GM23248 (cell line): ENCODE data around the gene GOLGA3.

ENCODE experiments used
- EZH2 ChIP-seq: fragments of 200-600 bp; sonication (generic); IDR thresholded peaks from 2 replicates; pipeline ENCODE4 v1.6.1; 2018; ENCODE audit warnings: antibody characterized with exemption, mild to moderate bottlenecking; ENCODE audit not compliant: insufficient read depth, poor library complexity, severe bottlenecking
- EZH2phosphoT487 ChIP-seq: fragments of 200-600 bp; sonication (generic); IDR thresholded peaks from 2 replicates; pipeline ENCODE4 v1.6.1; 2018; ENCODE audit warnings: antibody characterized with exemption, moderate library complexity, mild to moderate bottlenecking, low read depth; ENCODE audit not compliant: insufficient read depth

DNA sequence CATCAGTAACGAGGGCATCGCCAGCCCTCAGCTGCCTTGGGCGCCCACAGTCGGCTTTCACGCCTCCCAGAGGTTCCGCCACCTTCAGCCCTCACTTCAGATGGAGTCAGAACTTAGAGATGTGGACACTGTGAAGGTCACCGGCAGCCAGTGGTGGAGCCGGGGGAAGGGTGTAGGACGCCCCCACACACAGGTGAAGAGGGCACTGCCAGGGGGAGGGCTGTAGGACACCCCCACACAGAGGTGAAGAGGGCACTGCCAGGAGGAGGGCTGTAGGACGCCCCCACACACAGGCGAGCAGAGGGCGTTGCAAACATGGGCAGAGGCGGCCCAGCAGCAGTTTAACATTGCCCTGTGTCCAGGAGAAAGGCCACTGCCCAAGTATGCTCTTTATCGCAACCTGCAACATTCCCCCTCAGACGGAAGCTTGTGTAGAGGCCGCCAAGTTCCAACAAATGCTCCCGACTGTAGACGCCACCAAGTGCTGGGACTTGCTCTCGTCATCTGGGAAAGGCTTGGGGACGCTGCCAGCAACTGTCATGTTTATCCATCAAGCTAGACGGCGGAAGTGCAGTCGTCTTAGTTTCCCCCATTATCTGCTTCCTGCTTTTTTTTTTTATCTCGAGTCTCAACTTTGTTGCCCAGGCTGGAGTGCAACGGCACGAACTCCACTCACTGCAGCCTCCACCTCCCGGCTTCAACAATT, 62.1 kb downstream of the GOLGA3 start:
- TF ChIP-seq EZH2phosphoT487 (no peak), EZH2 (no peak)
